HG03025 (cell line): ENCODE results near the gene CTBP2.

ENCODE experiments used
- ATAC-seq: cut with Tn5 transposase; IDR thresholded peaks from one replicate; pipeline ENCODE4 v1.9.1; 2021; ENCODE audit warnings: mild to moderate bottlenecking, moderate library complexity; ENCODE audit not compliant: unreplicated experiment, low FRiP score

The CTBP2 gene

GRCh38 chr10:125004571-125005311 lies 155.6 kb downstream of the CTBP2 start:
- no peak for ATAC-seq

DNA sequence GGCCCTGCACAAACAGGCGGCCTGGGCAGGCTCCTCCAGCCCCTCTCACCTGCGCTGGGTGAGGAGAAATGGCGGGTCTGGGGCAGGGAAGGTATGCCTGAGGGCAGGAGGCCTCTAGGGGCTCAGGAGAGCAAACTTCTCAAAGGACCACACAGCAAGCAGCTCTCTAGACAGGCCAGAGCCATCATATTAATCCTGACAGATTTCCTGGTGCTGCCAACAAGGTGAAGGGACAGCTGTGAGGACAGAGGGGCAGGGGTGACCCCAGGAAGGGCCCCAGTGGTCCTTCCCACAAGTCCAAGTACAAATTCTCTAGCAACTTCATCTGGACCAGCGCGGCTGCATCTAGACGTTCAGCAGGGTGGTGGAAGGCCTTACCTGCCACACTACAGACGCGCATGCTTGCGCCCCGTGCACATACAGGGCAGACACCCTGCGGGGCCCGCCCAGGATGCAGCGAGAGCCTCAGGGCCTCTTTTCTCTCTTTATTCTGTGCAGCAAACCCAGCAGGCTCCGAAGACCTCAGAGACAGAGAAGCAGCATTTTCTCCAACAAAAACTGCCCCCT lies 156.4 kb downstream of the CTBP2 start:
- no peak for ATAC-seq

DNA sequence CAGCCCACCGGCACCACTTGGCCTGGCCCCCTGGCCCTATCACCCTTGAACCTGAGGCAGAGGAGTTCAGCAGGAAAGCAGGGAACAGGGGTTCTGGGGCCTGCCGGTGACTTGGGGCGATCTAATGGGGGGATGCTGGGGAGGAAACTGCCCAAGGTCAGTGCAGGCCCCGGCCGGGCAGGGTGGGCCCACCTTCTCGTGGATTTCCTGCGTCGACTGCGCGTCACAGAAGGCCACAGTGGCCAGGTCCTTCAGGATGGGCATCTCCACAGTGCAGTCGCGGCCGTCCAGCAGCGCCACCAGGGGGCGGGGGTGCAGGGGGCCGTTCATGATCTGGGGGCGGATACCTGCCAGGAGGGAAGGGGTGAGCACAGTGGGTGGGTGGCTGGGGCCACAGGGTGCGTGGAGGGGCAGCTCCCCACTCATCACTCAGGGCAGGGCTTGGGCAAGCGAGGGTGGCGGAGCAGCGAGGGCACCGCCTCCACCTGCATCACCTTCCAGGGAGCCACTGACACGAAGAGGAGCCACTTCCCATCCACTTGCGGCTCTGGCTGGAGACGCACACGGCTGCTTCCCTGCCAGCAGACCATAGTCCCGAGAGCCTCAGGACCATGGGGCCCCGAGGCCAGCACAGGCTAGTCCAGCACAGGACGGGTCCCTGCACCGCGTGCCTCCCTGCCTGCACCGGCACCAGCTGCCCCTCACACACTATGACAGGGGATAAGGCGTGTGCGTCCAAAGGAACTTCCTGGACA lies 157.0 kb downstream of the CTBP2 start:
- no peak for ATAC-seq

DNA sequence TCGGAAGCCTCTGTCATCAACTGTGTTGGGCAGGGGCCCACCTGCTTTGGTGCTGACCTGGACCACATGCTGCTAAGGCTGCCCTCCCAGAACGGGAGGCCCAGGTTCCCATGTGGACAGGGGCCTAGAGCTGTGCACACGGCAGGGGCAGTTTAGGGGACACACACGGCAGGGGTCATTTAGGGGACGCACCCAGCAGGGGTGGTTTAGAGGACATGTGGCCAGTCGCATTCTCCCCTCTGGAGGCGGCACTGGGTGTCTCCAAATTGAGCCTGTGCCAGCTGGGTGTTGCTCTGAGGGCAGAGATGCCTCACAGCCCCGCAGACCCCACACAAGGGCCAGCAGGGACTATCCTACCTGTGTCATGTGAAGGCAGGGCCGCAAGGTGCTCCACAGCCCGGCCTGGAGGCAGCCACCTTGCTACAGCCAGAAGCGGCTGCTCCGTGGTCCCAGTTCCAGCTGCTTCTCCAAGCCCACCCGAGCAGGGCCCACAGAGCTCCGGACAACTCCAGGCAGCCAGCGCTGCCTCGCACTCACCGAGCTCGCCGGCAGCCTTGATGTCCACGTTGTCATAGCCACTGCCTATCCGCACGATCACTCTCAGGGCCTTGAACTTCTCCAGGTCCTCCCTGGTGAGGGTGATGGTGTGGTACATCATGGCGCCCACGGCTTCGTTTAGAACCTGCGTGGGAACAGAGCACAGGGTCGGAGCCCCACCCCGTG lies 157.8 kb downstream of the CTBP2 start:
- no peak for ATAC-seq

DNA sequence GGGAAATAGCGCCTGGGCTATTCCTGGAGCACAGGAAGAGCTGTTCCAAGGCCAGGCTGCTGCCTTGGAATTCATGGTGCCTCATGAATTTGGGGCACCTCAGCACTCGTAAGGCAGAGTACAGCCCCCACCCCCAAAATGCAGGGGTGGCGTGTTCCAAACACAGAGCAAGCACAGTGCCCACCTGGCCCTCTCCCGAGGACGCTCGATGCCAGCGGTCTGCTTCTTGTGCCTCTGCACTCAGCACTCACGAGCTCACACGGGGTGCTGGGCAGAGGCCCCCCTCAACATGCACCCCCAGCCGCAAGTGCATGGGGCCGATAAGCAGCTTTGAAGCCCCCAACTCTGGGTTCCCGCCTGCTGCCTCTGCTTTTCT lies 158.3 kb downstream of the CTBP2 start:
- no peak for ATAC-seq

DNA sequence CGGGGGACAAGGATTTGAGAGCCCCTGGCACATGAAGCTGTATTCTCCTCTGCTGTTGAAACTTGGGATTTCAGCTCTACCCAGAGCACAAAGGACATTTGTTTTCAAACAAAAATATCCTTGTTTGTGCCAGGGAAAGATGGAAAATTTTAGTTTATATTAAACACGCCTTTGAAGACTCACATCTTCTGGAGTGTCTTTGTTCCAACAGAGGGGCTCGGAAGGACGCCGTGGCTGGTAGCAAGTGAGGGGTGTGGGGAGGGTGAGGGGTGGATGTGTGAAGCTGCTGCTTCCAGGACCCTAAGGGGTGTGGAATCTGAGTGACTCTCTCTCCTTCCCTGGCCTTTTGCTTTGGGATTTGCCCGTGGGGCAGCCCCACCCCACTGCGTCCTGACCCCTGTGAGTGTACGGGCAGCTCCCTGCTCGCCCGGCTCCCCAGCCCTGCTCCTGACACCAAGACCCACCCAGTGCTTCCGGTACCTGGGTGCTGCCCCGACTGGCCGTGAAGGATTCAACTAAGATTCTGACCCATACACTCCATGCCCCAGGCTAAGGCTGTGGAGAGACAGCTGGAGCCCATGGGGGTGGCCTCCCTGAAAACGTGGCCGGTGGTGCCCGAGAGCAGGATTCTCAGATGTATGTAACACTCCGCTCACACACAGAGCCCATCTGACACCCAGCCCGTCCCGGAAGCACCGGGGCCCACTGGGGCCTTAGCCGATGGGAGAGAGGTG lies 158.9 kb downstream of the CTBP2 start:
- ATAC-seq: no peak

GRCh38 chr10:125000366-125001312 lies 159.7 kb downstream of the CTBP2 start:
- no peak for ATAC-seq

GRCh38 chr10:124999433-125000365 lies 160.7 kb downstream of the CTBP2 start:
- ATAC-seq: no peak

GRCh38 chr10:124998624-124999291 lies 161.6 kb downstream of the CTBP2 start:
- no peak for ATAC-seq

GRCh38 chr10:124997771-124998623 lies 162.4 kb downstream of the CTBP2 start:
- ATAC-seq: no peak

DNA sequence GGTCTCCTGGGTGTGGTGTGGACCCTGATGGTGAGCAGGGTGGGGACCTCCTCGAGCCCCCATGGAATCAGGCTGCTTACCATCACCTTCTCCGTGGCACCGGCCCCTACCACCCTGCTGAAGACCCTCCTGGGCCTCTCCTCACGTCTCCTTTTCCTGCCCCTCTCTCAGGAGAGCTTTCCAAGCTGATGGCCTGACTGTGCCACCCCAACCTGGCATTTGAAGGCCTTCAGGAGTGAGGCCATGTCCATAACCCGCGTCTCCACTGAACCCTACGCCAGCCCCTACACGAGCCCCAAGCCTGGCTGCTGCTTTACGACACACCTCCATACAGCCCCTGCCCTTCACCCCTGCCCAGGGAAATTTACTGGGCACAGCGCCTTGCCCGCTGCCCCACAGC lies 163.1 kb downstream of the CTBP2 start:
- no peak for ATAC-seq

GRCh38 chr10:124996854-124997215 lies 163.5 kb downstream of the CTBP2 start:
- no peak for ATAC-seq

GRCh38 chr10:124996127-124996853 lies 164.1 kb downstream of the CTBP2 start:
- no peak for ATAC-seq

- ATAC-seq: no peak
Measured at GRCh38 chr10:124995605-124996004, 164.8 kb downstream of the CTBP2 start.

GRCh38 chr10:124994573-124995473 lies 165.5 kb downstream of the CTBP2 start:
- no peak for ATAC-seq
